ENCODE results near the gene RPL12. TPM values are rescaled to one million over a fixed set of nuclear protein-coding genes. Genes with fewer than 3 reads are reported as not detected.

The RPL12 gene
- total and polyA plus RNA-seq, 9 of the 15 experiments (the other 6 are each of a cell fraction or from before 2014, with no cell fraction given), result 1,614 to 4,558 (median 2,531) TPM

DNA sequence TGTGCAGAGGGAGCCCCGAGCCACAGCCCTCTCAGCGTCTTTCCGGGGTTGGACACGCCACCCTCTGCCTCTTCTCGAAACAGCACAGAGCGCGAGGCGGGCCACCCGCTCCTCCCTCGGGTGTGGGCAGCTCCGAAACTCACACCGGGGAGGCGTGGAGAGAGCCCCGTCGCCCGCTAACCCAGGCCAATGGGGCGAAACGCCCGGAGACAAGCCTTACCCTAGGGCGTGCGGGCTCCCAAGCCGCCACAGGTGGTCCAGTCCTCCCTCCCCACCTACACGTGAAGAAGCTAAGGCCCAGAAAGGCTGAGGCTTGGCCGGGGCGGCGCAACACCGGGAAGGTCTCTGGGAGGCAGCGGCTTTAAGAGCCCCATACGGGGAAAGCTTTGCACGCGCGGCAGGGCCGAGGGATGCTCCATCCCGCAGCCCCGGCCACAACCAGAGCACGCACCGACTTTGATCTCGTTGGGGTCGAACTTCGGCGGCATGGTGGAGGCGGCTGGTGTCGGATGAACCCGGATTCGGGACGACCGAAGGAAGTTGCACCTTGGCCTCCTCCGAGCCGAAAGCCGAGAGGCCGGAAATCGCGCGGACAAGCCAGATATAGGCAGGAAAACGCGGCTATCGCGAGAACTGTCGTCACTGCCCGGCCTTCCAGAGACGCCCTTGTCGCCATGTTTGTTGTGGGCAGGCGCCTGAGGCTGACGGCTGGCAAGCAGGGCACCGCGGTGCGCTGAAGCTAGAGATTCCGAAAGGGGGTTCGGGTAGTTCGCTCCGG lies at the start of gene RPL12, which contains the start of gene LRSAM1 (continued):
- TF ChIP-seq, protein P1, sequence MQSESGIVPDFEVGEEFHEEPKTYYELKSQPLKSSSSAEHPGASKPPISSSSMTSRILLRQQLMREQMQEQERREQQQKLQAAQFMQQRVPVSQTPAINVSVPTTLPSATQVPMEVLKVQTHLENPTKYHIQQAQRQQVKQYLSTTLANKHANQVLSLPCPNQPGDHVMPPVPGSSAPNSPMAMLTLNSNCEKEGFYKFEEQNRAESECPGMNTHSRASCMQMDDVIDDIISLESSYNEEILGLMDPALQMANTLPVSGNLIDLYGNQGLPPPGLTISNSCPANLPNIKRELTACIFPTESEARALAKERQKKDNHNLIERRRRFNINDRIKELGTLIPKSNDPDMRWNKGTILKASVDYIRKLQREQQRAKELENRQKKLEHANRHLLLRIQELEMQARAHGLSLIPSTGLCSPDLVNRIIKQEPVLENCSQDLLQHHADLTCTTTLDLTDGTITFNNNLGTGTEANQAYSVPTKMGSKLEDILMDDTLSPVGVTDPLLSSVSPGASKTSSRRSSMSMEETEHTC (IDR thresholded peaks at IDR 0.05), result no peak; the same call in 1 of the 2 replicates
- TF ChIP-seq PCBP1 (IDR thresholded peaks at IDR 0.05; ENCODE audit: low read depth, low read length, poor library complexity, severe bottlenecking), result peak; percentile 96
- TF ChIP-seq SREBF1 (IDR thresholded peaks at IDR 0.05; ENCODE audit: borderline replicate concordance, low read depth, low read length), result no peak
- no peak for TF ChIP-seq HDGF (IDR thresholded peaks at IDR 0.05)
- 0 out of 2 replicates have a peak, but pooled peaks have one; percentile 18 for TF ChIP-seq TCF7L2 (IDR thresholded peaks at IDR 0.05; ENCODE audit: low read depth, low read length)
- TF ChIP-seq MCM5 (IDR thresholded peaks at IDR 0.05; ENCODE audit: low read depth), result no peak
- TF ChIP-seq PRMT5 (CRISPR knock-in tag; IDR thresholded peaks at IDR 0.05), result no peak
- no peak for TF ChIP-seq CBX5 (IDR thresholded peaks at IDR 0.05; ENCODE audit: borderline replicate concordance, low read depth)
- TF ChIP-seq GTF2F1 (IDR thresholded peaks at IDR 0.05; ENCODE audit: low read depth, low read length), result peak; percentile 93
- peak; percentile 82 for TF ChIP-seq ZNF263 (CRISPR knock-in tag; IDR thresholded peaks at IDR 0.05; ENCODE audit: borderline replicate concordance)
- TF ChIP-seq, protein P2, sequence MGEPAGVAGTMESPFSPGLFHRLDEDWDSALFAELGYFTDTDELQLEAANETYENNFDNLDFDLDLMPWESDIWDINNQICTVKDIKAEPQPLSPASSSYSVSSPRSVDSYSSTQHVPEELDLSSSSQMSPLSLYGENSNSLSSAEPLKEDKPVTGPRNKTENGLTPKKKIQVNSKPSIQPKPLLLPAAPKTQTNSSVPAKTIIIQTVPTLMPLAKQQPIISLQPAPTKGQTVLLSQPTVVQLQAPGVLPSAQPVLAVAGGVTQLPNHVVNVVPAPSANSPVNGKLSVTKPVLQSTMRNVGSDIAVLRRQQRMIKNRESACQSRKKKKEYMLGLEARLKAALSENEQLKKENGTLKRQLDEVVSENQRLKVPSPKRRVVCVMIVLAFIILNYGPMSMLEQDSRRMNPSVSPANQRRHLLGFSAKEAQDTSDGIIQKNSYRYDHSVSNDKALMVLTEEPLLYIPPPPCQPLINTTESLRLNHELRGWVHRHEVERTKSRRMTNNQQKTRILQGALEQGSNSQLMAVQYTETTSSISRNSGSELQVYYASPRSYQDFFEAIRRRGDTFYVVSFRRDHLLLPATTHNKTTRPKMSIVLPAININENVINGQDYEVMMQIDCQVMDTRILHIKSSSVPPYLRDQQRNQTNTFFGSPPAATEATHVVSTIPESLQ (CRISPR knock-in tag; IDR thresholded peaks at IDR 0.05), result peak; percentile 96; the same call in 1 of the 2 replicates
- no peak for TF ChIP-seq NFIX (CRISPR knock-in tag; IDR thresholded peaks at IDR 0.05; ENCODE audit: low read depth)
- peak; percentile 100 for TF ChIP-seq POLR2B (IDR thresholded peaks at IDR 0.05; ENCODE audit: low read depth, partially characterized antibody)
- TF ChIP-seq SMAD1 (IDR thresholded peaks at IDR 0.05; ENCODE audit: low read depth, low read length, partially characterized antibody), result peak; percentile 93
- TF ChIP-seq KDM2B (CRISPR knock-in tag; IDR thresholded peaks at IDR 0.05), result no peak
- peak; percentile 2; the same call in 1 of the 2 replicates for TF ChIP-seq CBFA2T2 (conservative IDR thresholded peaks at IDR 0.05)
- peak; percentile 98; the same call in 1 of the 2 replicates for TF ChIP-seq NR1H2 (CRISPR knock-in tag; IDR thresholded peaks at IDR 0.05)
- no peak for TF ChIP-seq ZNF253 (CRISPR knock-in tag; conservative IDR thresholded peaks at IDR 0.05)
- TF ChIP-seq RFX1 (IDR thresholded peaks at IDR 0.05), result no peak
- TF ChIP-seq, protein P3, sequence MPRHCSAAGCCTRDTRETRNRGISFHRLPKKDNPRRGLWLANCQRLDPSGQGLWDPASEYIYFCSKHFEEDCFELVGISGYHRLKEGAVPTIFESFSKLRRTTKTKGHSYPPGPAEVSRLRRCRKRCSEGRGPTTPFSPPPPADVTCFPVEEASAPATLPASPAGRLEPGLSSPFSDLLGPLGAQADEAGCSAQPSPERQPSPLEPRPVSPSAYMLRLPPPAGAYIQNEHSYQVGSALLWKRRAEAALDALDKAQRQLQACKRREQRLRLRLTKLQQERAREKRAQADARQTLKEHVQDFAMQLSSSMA (CRISPR knock-in tag; IDR thresholded peaks at IDR 0.05), result peak; percentile 79; the same call in 1 of the 2 replicates
- peak; percentile 76 for TF ChIP-seq GATAD2B (IDR thresholded peaks at IDR 0.05; ENCODE audit: borderline replicate concordance)
- TF ChIP-seq, protein P4, sequence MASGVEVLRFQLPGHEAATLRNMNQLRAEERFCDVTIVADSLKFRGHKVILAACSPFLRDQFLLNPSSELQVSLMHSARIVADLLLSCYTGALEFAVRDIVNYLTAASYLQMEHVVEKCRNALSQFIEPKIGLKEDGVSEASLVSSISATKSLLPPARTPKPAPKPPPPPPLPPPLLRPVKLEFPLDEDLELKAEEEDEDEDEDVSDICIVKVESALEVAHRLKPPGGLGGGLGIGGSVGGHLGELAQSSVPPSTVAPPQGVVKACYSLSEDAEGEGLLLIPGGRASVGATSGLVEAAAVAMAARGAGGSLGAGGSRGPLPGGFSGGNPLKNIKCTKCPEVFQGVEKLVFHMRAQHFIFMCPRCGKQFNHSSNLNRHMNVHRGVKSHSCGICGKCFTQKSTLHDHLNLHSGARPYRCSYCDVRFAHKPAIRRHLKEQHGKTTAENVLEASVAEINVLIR (CRISPR knock-in tag; IDR thresholded peaks at IDR 0.05), result peak; percentile 94
- TF ChIP-seq, protein P5, sequence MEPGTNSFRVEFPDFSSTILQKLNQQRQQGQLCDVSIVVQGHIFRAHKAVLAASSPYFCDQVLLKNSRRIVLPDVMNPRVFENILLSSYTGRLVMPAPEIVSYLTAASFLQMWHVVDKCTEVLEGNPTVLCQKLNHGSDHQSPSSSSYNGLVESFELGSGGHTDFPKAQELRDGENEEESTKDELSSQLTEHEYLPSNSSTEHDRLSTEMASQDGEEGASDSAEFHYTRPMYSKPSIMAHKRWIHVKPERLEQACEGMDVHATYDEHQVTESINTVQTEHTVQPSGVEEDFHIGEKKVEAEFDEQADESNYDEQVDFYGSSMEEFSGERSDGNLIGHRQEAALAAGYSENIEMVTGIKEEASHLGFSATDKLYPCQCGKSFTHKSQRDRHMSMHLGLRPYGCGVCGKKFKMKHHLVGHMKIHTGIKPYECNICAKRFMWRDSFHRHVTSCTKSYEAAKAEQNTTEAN (CRISPR knock-in tag; IDR thresholded peaks at IDR 0.05), result no peak

Measured in K562 (cell line).